ENCODE results near the gene DNM2.

Gene DNM2

DNA sequence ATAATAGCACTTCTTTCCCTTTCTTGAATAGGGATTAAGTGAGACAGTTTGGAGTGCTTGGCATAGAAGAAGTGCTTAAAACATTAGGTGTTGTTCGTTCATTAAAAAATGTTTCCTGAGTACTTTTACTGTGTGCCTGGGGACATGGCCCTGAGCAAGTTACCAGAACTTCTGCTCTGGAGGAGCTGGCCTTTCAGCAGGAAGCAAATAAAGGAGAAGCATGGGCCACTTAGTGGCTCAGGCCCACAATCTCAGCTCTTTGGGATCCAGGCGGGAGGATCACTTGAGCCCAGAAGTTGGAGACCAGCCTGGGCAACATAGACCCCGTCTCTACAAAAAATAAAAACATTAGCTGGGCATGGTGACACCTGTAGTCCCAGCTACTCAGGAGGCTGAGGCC, 5.7 kb downstream of the DNM2 start:
- TF ChIP-seq, protein P1, sequence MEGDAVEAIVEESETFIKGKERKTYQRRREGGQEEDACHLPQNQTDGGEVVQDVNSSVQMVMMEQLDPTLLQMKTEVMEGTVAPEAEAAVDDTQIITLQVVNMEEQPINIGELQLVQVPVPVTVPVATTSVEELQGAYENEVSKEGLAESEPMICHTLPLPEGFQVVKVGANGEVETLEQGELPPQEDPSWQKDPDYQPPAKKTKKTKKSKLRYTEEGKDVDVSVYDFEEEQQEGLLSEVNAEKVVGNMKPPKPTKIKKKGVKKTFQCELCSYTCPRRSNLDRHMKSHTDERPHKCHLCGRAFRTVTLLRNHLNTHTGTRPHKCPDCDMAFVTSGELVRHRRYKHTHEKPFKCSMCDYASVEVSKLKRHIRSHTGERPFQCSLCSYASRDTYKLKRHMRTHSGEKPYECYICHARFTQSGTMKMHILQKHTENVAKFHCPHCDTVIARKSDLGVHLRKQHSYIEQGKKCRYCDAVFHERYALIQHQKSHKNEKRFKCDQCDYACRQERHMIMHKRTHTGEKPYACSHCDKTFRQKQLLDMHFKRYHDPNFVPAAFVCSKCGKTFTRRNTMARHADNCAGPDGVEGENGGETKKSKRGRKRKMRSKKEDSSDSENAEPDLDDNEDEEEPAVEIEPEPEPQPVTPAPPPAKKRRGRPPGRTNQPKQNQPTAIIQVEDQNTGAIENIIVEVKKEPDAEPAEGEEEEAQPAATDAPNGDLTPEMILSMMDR (IDR thresholded peaks at IDR 0.05; ENCODE audit: control insufficient read depth, insufficient read depth, low read depth, low read length, missing control alignments) = no peak
- DNase-seq (ENCODE audit: low read depth) = no peak
- no peak overlapping the region for H3K4me3 ChIP-seq (ENCODE audit: control insufficient read depth, low read depth, low read length)

DNA sequence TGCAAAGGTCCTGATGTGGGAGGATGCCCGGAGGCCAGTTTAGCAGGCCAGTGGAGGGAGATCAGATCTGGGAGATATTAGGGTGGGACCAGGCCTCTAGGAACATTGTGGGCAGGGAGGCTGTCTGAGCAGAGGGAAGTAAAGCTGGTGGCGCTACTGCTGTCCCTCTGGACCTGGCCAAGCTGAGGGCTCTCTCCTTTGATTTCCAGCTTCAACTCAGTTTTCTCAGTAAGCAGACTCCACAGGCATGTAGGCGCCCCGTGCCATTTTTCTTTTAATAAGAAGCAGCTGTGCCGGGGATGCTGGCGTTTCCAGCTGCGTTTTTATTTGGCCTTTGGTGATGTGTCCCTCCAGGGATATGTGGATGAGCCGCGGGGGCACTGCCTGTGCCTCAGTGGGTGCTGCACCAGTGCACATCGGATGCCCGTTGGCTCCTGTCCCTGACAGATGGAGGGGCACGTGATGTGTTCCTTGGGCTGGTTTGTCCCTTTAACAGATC, 6.7 kb downstream of the DNM2 start:
- H3K4me3 ChIP-seq (ENCODE audit: control insufficient read depth, low read depth, low read length) = no peak overlapping the region
- TF ChIP-seq, protein P1 (IDR thresholded peaks at IDR 0.05; ENCODE audit: control insufficient read depth, insufficient read depth, low read depth, low read length, missing control alignments) = no peak
- peak; percentile 25 for DNase-seq (ENCODE audit: low read depth)

- TF ChIP-seq, protein P1 (IDR thresholded peaks at IDR 0.05; ENCODE audit: control insufficient read depth, insufficient read depth, low read depth, low read length, missing control alignments) = no peak
These were observed 7.5 kb downstream of the DNM2 start for GRCh38 chr19:10725415-10725814.

DNA sequence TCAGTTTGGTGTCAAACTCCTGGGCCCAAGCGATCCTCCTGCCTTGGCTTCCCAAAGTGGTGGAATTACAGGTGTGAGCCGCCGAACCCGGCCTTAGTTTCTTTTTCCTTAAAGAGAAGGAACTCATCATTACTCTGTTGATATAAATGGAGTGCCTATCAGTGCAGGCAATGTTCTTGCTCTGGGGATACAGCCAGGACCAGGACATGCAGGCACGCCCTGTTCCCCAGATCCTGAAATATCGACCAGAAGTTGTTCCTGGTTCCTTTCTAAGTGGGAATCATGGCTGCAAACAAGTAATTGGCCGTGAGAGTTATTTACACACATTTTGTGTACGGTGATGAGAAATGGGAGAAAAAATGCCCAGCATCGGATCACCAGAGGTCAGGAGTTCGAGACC, 8.4 kb downstream of the DNM2 start:
- DNase-seq (ENCODE audit: low read depth) = no peak
- TF ChIP-seq, protein P1 (IDR thresholded peaks at IDR 0.05; ENCODE audit: control insufficient read depth, insufficient read depth, low read depth, low read length, missing control alignments) = no peak
- no peak overlapping the region for H3K4me3 ChIP-seq (ENCODE audit: control insufficient read depth, low read depth, low read length)

More at GRCh38 chr19:10725415-10725814, 7.5 kb downstream of the DNM2 start:
- DNase-seq (ENCODE audit: low read depth) = no peak
- no peak overlapping the region for H3K4me3 ChIP-seq (ENCODE audit: control insufficient read depth, low read depth, low read length)

DNA sequence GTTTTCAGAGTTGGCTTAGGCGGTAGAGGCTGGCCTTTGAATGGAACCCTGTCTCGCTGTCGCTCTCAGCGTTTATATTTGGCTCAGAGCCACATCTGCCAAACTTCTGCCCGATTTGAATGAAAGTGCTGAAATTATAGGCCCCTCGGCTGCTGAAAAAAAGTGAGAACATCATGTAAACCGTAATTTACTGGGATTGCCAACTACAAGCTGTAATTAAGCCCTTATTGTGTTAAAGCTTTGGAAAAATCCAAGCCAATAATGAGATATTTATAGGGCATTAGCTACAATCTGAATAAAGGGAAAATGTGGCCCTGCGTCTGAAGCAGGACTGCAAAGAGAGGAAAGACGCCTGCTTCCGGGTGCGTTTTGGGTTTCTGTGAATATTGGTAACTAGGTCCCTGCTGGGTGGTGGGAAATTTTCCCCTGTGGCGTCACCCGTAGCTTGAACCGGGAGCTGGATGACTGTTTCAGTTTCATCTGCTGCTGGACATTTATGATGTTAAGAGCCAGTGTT, 9.9 kb downstream of the DNM2 start:
- DNase-seq (ENCODE audit: low read depth) = no peak
- no peak overlapping the region for H3K4me3 ChIP-seq (ENCODE audit: control insufficient read depth, low read depth, low read length)
- TF ChIP-seq, protein P1 (IDR thresholded peaks at IDR 0.05; ENCODE audit: control insufficient read depth, insufficient read depth, low read depth, low read length, missing control alignments) = no peak

DNA sequence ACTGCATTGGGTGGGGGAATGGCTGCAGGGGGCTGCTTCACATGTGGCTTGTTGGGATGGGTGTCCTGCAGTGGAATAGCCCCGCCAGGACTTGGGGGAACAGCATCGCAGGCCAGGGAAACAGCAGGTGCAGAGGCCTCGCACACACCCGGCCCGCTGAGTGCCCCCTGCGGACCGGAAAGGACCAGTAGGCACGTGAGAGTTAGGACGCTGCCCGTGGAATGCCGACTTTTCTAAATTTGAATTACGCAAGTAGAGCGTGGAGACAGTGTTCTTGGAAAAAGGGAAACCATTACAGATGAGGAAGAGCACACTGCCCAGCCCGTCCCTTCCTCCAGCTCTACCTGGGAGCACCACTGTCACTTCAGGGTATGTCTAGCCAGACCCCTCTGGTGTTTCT, 11.5 kb downstream of the DNM2 start:
- H3K4me3 ChIP-seq (ENCODE audit: control insufficient read depth, low read depth, low read length) = no peak overlapping the region
- TF ChIP-seq, protein P1 (IDR thresholded peaks at IDR 0.05; ENCODE audit: control insufficient read depth, insufficient read depth, low read depth, low read length, missing control alignments) = no peak
- no peak for DNase-seq (ENCODE audit: low read depth)
